Activated CD4-positive, alpha-beta memory T cell treated with anti-CD3 and anti-CD28 coated beads, Interleukin-2, amount 10 ng/mL, durations not matched to agents 7 days and 5 days (primary cell): ENCODE data around the gene FER. TPM values are rescaled to one million over a fixed set of nuclear protein-coding genes. Genes with fewer than 3 reads are reported as not detected.

ENCODE experiments used
- CTCF ChIA-PET: fragments of 350-600 bp; sonication (Branson Sonifier 250); formaldehyde crosslinking; loops from one replicate; lab custom pipeline; 2021; ENCODE audit warnings: antibody characterized with exemption, inconsistent platforms; lab: Charles Lee
- POLR2A ChIA-PET: fragments of 350-600 bp; sonication (Branson Sonifier 250); formaldehyde crosslinking; loops from one replicate; lab custom pipeline; 2021; ENCODE audit warnings: antibody characterized with exemption; lab: Charles Lee
- DNase-seq: peaks from one replicate; pipeline ENCODE4 v3.0.0-alpha.2; 2020
- H3K27ac Mint-ChIP-seq: one replicate; pipeline ENCODE4 v1.8.0; 2021; ENCODE audit warnings: mild to moderate bottlenecking, mixed read lengths
- H3K27me3 Mint-ChIP-seq: one replicate; pipeline ENCODE4 v1.8.0; 2021; ENCODE audit warnings: mixed read lengths
- H3K36me3 Mint-ChIP-seq: one replicate; pipeline ENCODE4 v1.8.0; 2021; ENCODE audit warnings: low read depth, mixed read lengths
- H3K4me1 Mint-ChIP-seq: one replicate; pipeline ENCODE4 v1.8.0; 2021; ENCODE audit warnings: mixed read lengths
- H3K4me3 Mint-ChIP-seq: one replicate; pipeline ENCODE4 v1.8.0; 2021; ENCODE audit warnings: mild to moderate bottlenecking, mixed read lengths
- H3K9me3 Mint-ChIP-seq: one replicate; pipeline ENCODE4 v1.8.0; 2021; ENCODE audit warnings: mixed read lengths
- total RNA-seq, 2 experiments: library from RNA; stranded (reverse); gene quantifications; one replicate each; pipeline ENCODE4 v1.2.3, GENCODE V29; 2021

Gene FER
- total RNA-seq, 2 experiments from 2014 or later = 6.0 to 7.8 TPM

GRCh38 chr5:109191153-109191558, 443.5 kb downstream of the FER start:
- peak overlapping the region; percentile 50 for H3K27ac Mint-ChIP-seq
- no peak overlapping the region for H3K4me3 Mint-ChIP-seq
- POLR2A ChIA-PET = no interaction called here
- no peaks in the 10 kb centered on the region for H3K27me3 Mint-ChIP-seq
- H3K36me3 Mint-ChIP-seq = no peaks in the 10 kb centered on the region
- peaks cover 21% of the 10 kb centered on the region for H3K4me1 Mint-ChIP-seq
- peak; percentile 52 for DNase-seq
- H3K9me3 Mint-ChIP-seq = no peaks in the 10 kb centered on the region
- CTCF ChIA-PET = no interaction called here

DNA sequence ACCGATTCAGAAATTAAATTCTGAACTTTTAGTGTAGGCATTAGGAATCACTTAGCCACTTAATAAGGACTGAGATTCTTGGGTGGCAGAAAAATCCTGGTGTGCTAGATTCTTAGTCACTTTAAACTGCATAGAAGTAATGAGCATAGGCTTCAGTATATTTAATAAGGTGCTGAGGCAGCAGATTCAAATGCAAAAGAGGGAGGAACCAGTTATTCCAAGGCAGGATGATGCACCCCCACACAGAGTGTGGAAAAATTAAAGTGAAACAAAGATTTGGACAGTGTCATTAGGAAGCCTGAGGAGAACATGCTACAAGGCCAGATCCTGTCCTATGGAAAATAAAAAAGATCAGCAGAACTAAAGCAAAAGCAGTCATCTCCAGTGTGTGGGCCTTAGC, 444.3 kb downstream of the FER start:
- Mint-ChIP-seq H3K27me3 (no peaks in the 10 kb centered on the region), H3K4me1 (peaks cover 21% of the 10 kb centered on the region), H3K4me3 (no peak overlapping the region), H3K27ac (no peak overlapping the region), H3K36me3 (no peaks in the 10 kb centered on the region), H3K9me3 (no peaks in the 10 kb centered on the region)
- no peak for DNase-seq
- ChIA-PET CTCF (no interaction called here), POLR2A (interaction anchor here (0.8 kb wide), 1 partner anchor 218 kb away, joined by 3 read pairs; the partner anchor contains the start of gene PJA2)

GRCh38 chr5:109192555-109193281, 445.0 kb downstream of the FER start:
- H3K4me3 Mint-ChIP-seq = no peak overlapping the region
- CTCF ChIA-PET = no interaction called here
- POLR2A ChIA-PET = interaction anchor here (0.8 kb wide), 1 partner anchor 217 kb away, joined by 3 read pairs; the partner anchor contains the start of gene PJA2
- no peak overlapping the region for H3K27ac Mint-ChIP-seq
- peaks cover 4% of the 10 kb centered on the region for H3K9me3 Mint-ChIP-seq
- peaks cover 21% of the 10 kb centered on the region for H3K4me1 Mint-ChIP-seq
- no peak for DNase-seq
- no peaks in the 10 kb centered on the region for H3K27me3 Mint-ChIP-seq
- H3K36me3 Mint-ChIP-seq = no peaks in the 10 kb centered on the region

- ChIA-PET CTCF (no interaction called here), POLR2A (no interaction called here)
- no peak for DNase-seq
- Mint-ChIP-seq H3K27me3 (peaks cover 3% of the 10 kb centered on the region), H3K27ac (no peak overlapping the region), H3K4me3 (no peak overlapping the region), H3K36me3 (no peaks in the 10 kb centered on the region), H3K9me3 (peaks cover 4% of the 10 kb centered on the region), H3K4me1 (peaks cover 19% of the 10 kb centered on the region)
Measured at GRCh38 chr5:109195667-109196066, 448.0 kb downstream of the FER start.

GRCh38 chr5:109196087-109196822, 448.6 kb downstream of the FER start:
- Mint-ChIP-seq H3K27me3 (peaks cover 6% of the 10 kb centered on the region), H3K27ac (no peak overlapping the region), H3K4me1 (peaks cover 14% of the 10 kb centered on the region), H3K4me3 (no peak overlapping the region), H3K36me3 (no peaks in the 10 kb centered on the region), H3K9me3 (peaks cover 4% of the 10 kb centered on the region)
- ChIA-PET CTCF (interaction anchor here (0.7 kb wide), 1 partner anchor 14 kb away, joined by 6 read pairs; no protein-coding TSS in a partner anchor), POLR2A (no interaction called here)
- no peak for DNase-seq

GRCh38 chr5:109196823-109197160, 449.1 kb downstream of the FER start:
- CTCF ChIA-PET = interaction anchor here (0.7 kb wide), 1 partner anchor 14 kb away, joined by 6 read pairs; no protein-coding TSS in a partner anchor
- H3K9me3 Mint-ChIP-seq = peaks cover 4% of the 10 kb centered on the region
- peaks cover 8% of the 10 kb centered on the region for H3K27me3 Mint-ChIP-seq
- peaks cover 10% of the 10 kb centered on the region for H3K4me1 Mint-ChIP-seq
- H3K27ac Mint-ChIP-seq = no peak overlapping the region
- H3K4me3 Mint-ChIP-seq = no peak overlapping the region
- H3K36me3 Mint-ChIP-seq = no peaks in the 10 kb centered on the region
- POLR2A ChIA-PET = no interaction called here
- no peak for DNase-seq

- H3K9me3 Mint-ChIP-seq = peaks cover 4% of the 10 kb centered on the region
- no peaks in the 10 kb centered on the region for H3K36me3 Mint-ChIP-seq
- H3K27ac Mint-ChIP-seq = no peak overlapping the region
- DNase-seq = no peak
- POLR2A ChIA-PET = no interaction called here
- CTCF ChIA-PET = interaction anchor here (0.5 to 0.6 kb wide), 2 partner anchors 201 to 754 kb away, joined by 3 read pairs; no protein-coding TSS in a partner anchor
- H3K27me3 Mint-ChIP-seq = peaks cover 11% of the 10 kb centered on the region
- no peaks in the 10 kb centered on the region for H3K4me1 Mint-ChIP-seq
- H3K4me3 Mint-ChIP-seq = no peak overlapping the region
Measured at GRCh38 chr5:109199289-109199688, 451.6 kb downstream of the FER start.

GRCh38 chr5:109199799-109200620, 452.3 kb downstream of the FER start:
- H3K36me3 Mint-ChIP-seq = no peaks in the 10 kb centered on the region
- H3K4me1 Mint-ChIP-seq = no peaks in the 10 kb centered on the region
- CTCF ChIA-PET = no interaction called here
- POLR2A ChIA-PET = no interaction called here
- H3K9me3 Mint-ChIP-seq = peaks cover 4% of the 10 kb centered on the region
- H3K4me3 Mint-ChIP-seq = no peak overlapping the region
- H3K27ac Mint-ChIP-seq = no peak overlapping the region
- DNase-seq = no peak
- H3K27me3 Mint-ChIP-seq = peaks cover 11% of the 10 kb centered on the region

DNA sequence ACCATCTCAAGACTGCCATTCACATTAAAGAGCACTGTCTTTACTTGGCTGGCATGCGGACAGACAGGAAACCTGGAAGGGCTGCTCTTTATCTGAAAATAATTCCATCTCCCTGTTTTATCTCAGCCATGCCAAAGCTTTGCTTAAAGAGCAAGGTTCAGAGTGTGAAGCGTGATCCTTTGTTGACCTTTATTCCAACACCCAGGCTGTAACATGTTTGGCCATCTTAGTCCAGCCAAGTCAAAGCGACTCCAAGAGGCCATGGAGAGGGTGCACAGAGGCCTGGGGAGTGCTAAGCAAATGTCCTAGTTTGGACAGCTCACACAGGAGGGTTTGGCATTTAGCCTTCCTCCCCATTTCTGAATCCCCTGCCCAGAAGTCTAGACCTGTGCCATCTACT, 467.3 kb downstream of the FER start:
- Mint-ChIP-seq H3K27ac (no peak overlapping the region), H3K9me3 (peaks cover 5% of the 10 kb centered on the region), H3K36me3 (no peaks in the 10 kb centered on the region), H3K27me3 (peaks cover 20% of the 10 kb centered on the region), H3K4me1 (no peaks in the 10 kb centered on the region), H3K4me3 (no peak overlapping the region)
- no peak for DNase-seq
- POLR2A ChIA-PET = no interaction called here
- CTCF ChIA-PET = no interaction called here

- Mint-ChIP-seq H3K27me3 (peaks cover 4% of the 10 kb centered on the region), H3K27ac (no peak overlapping the region), H3K4me1 (no peaks in the 10 kb centered on the region), H3K36me3 (no peaks in the 10 kb centered on the region), H3K4me3 (no peak overlapping the region), H3K9me3 (peaks cover 5% of the 10 kb centered on the region)
- ChIA-PET CTCF (no interaction called here), POLR2A (no interaction called here)
- no peak for DNase-seq
Measured at GRCh38 chr5:109218818-109219217, 471.1 kb downstream of the FER start.

- Mint-ChIP-seq H3K9me3 (peaks cover 5% of the 10 kb centered on the region), H3K36me3 (no peaks in the 10 kb centered on the region), H3K4me1 (no peaks in the 10 kb centered on the region), H3K27me3 (peaks cover 3% of the 10 kb centered on the region), H3K27ac (no peak overlapping the region), H3K4me3 (no peak overlapping the region)
- no peak for DNase-seq
- POLR2A ChIA-PET = no interaction called here
- CTCF ChIA-PET = no interaction called here
Measured at GRCh38 chr5:109223531-109223930, 475.8 kb downstream of the FER start.

DNA sequence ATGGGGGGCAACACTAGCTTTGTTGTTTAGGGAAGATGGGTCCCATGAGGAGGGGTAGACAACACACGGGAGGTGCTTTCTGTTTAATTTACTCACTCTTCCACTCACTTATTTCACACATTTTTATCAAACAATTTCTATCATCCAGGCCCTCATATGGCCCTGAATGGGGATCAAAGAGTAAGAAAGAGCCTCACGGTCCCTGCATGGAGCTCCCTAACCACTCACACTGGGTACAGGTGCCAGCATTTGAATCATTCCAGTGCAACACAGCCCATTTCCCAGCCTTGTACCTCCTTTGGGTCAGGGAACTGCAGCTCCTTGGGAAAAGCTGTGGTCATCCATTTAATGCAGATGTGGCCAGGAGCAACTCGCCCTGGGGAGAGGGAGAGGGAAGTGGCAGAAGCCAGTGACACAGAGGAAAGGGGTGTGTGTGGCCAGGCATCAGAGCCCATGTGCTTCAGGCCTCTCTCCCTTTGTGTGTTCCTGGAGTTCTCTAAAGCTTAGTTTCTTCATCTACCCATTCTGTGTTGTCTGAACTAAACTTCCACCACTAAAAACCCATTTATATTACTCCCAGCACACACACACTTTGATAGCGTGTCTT, 476.7 kb downstream of the FER start:
- Mint-ChIP-seq H3K36me3 (no peaks in the 10 kb centered on the region), H3K27me3 (no peaks in the 10 kb centered on the region), H3K4me3 (no peak overlapping the region), H3K27ac (no peak overlapping the region), H3K9me3 (no peaks in the 10 kb centered on the region), H3K4me1 (no peaks in the 10 kb centered on the region)
- CTCF ChIA-PET = no interaction called here
- DNase-seq = no peak
- POLR2A ChIA-PET = no interaction called here
